Lung (tissue), 16 donors: ENCODE data around the gene SLC17A3. TPM values are rescaled to one million over a fixed set of nuclear protein-coding genes. Genes with fewer than 3 reads are reported as not detected.

Experiments used
- ATAC-seq: fragments of 200-7000 bp; cut with Tn5 transposase; one replicate; pipeline ENCODE4 v1.9.1; 2020; ENCODE audit warnings: moderate number of reproducible peaks; ENCODE audit not compliant: insufficient read depth, low FRiP score
- DNase-seq, 3 donors: peaks; one replicate each; pipeline ENCODE4 v3.0.0-alpha.2; 2013 to 2017
- H3K27ac ChIP-seq, 2 donors: one replicate each; pipeline ENCODE4 v1.5.1; 2013; ENCODE audit warnings: mild to moderate bottlenecking in 2 of 2, moderate library complexity in 2 of 2, control low read depth in 1 of 2, inconsistent platforms in 1 of 2, low read depth in 1 of 2, low read length in 1 of 2
- H3K27me3 ChIP-seq, 3 donors: one replicate each; pipeline ENCODE4 v1.5.1; 2013; ENCODE audit warnings: low read length in 2 of 3; ENCODE audit not compliant: control insufficient read depth in 3 of 3, insufficient read depth in 3 of 3
- H3K36me3 ChIP-seq, 4 donors: one replicate each; pipeline ENCODE4 v1.5.1; 2013; ENCODE audit warnings: low read length in 4 of 4, mild to moderate bottlenecking in 1 of 4, moderate library complexity in 1 of 4; ENCODE audit not compliant: control insufficient read depth in 4 of 4, insufficient read depth in 4 of 4
- H3K4me1 ChIP-seq, 5 donors: one replicate each; pipeline ENCODE4 v1.5.1; 2013; ENCODE audit warnings: low read length in 5 of 5, mild to moderate bottlenecking in 2 of 5, moderate library complexity in 1 of 5; ENCODE audit not compliant: control insufficient read depth in 5 of 5, insufficient read depth in 5 of 5
- H3K4me3 ChIP-seq: one replicate; pipeline ENCODE4 v1.5.1; 2013; ENCODE audit warnings: mild to moderate bottlenecking, control low read depth, moderate library complexity
- H3K9ac ChIP-seq, 2 donors: one replicate each; pipeline ENCODE4 v1.5.1; 2013; ENCODE audit warnings: low read length in 2 of 2, control low read depth in 1 of 2; ENCODE audit not compliant: insufficient read depth in 1 of 2
- H3K9me3 ChIP-seq, 4 donors: one replicate each; pipeline ENCODE4 v1.5.1; 2013; ENCODE audit warnings: low read length in 3 of 4, mild to moderate bottlenecking in 1 of 4, moderate library complexity in 1 of 4; ENCODE audit not compliant: control insufficient read depth in 4 of 4, insufficient read depth in 3 of 4
- WGBS, 2 donors: extraction: QIAGEN DNeasy Blood & Tissue Kit; methylation state at CpG; one replicate each; pipeline ENCODE4 v1.1.7; 2013; 5-methylcytosine and 5-hydroxymethylcytosine counted together
- long read RNA-seq, 5 donors: transcript quantifications; one replicate each; lab custom pipeline, GENCODE V29; 2026
- polyA plus RNA-seq, 2 donors: library from polyadenylated mRNA; stranded (reverse); fragments of 200-250 nt; gene quantifications; one replicate each; pipeline ENCODE4 v1.2.1, GENCODE V29; 2013
- total RNA-seq, 2 donors: library from RNA; depleted of rRNA in 1 of 2; stranded (reverse); fragments of >200 nt in 1 of 2; gene quantifications; one replicate each; pipeline ENCODE4 v1.2.1, GENCODE V29; 2014 to 2021
- TF ChIP-seq, protein P1 (sequence below): IDR thresholded peaks from 2 replicates; pipeline ENCODE4 v1.5.1; 2012; ENCODE audit warnings: mild to moderate bottlenecking; ENCODE audit errors: control extremely low read depth, extremely low read depth
- donor health status: control.
- donor health status: control.
- donor health status: Bipolar disorder and iron deficiency.
- donor health status: healthy.
- donor health status: DM: yes; HTN: yes; CAD: no.

SLC17A3 gene, protein sequence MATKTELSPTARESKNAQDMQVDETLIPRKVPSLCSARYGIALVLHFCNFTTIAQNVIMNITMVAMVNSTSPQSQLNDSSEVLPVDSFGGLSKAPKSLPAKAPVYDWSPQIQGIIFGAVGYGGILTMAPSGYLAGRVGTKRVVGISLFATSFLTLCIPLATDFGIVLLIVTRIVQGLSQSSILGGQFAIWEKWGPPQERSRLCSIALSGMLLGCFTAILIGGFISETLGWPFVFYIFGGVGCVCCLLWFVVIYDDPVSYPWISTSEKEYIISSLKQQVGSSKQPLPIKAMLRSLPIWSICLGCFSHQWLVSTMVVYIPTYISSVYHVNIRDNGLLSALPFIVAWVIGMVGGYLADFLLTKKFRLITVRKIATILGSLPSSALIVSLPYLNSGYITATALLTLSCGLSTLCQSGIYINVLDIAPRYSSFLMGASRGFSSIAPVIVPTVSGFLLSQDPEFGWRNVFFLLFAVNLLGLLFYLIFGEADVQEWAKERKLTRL
- not detected for total RNA-seq
- polyA plus RNA-seq, result not detected
- long read RNA-seq, donor 1, result 0 reads
- long read RNA-seq, donor 2, result 0 reads
- long read RNA-seq, donor 3, result 0 reads
- long read RNA-seq, donor 4, result 0 reads
- long read RNA-seq, donor 5, result 0 reads

DNA sequence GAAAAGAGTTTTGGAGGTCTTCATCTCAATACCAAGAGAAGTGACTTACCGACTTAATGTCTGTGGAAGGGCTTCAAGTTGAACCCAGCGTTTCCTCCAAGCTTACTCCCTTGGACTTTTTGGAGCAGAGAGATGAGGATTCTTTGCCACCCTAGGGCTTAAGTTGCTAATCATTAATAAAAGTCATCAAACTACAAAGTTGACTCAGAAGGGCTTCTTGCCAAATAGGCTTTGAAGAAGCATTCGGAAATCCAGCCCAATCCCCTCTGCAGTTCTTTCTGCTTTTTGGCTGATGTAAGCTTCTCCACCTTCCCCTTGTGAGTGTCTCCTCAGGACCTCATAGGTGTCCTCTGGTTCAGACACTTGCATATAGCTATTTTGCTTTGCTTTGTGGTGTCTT is at the start of gene SLC17A3:
SLC17A3 (minus strand) TSS at position 126 of the 400 bp plus-strand sequence. CDS start 5,856 bp downstream, outside the sequence.
- no peaks in the 10 kb centered on the region for H3K9me3 ChIP-seq
- no peak for DNase-seq
- H3K9ac ChIP-seq, result no peak within 1 kb of the TSS
- H3K4me1 ChIP-seq, result no peaks in the 10 kb centered on the region
- TF ChIP-seq, protein P1, sequence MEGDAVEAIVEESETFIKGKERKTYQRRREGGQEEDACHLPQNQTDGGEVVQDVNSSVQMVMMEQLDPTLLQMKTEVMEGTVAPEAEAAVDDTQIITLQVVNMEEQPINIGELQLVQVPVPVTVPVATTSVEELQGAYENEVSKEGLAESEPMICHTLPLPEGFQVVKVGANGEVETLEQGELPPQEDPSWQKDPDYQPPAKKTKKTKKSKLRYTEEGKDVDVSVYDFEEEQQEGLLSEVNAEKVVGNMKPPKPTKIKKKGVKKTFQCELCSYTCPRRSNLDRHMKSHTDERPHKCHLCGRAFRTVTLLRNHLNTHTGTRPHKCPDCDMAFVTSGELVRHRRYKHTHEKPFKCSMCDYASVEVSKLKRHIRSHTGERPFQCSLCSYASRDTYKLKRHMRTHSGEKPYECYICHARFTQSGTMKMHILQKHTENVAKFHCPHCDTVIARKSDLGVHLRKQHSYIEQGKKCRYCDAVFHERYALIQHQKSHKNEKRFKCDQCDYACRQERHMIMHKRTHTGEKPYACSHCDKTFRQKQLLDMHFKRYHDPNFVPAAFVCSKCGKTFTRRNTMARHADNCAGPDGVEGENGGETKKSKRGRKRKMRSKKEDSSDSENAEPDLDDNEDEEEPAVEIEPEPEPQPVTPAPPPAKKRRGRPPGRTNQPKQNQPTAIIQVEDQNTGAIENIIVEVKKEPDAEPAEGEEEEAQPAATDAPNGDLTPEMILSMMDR, result no peak
- H3K27me3 ChIP-seq, result no peaks in the 10 kb centered on the region
- H3K27ac ChIP-seq, result no peak within 1 kb of the TSS
- no peak within 1 kb of the TSS for H3K4me3 ChIP-seq
- 79% methylated on average over 3 of the region's 3 CpGs for WGBS, 2 donors
- H3K36me3 ChIP-seq, result no peaks in the 10 kb centered on the region
- no peak for ATAC-seq

DNA sequence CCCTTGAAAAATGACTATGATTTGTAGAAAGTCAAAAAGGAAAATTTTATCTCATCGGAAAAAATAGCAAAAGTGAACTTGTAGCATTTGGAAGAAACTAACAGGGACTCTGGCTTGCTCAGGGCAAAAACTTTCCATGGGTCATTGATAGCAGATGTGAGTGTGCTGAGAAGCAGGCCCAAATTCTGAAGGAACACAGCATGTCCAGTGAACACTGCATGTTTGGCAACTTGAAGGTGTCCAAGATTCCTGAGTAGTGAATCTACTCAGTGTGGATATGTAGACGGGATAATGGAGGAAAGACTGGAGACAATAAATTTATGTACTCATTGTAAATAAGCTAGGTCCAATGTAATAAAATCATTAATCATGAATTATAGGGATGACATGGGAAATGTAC is 48.3 kb upstream of the SLC17A3 start:
- Histone ChIP-seq H3K9me3 (no peaks in the 10 kb centered on the region), H3K27ac (no peak overlapping the region), H3K27me3 (no peaks in the 10 kb centered on the region), H3K9ac (no peak overlapping the region), H3K36me3 (no peaks in the 10 kb centered on the region), H3K4me1 (no peaks in the 10 kb centered on the region), H3K4me3 (no peak overlapping the region)
- WGBS, 2 donors, result 72 to 86% methylated on average over 2 of the region's 2 CpGs
- ATAC-seq, result no peak
- TF ChIP-seq, protein P1, result no peak
- no peak for DNase-seq

DNA sequence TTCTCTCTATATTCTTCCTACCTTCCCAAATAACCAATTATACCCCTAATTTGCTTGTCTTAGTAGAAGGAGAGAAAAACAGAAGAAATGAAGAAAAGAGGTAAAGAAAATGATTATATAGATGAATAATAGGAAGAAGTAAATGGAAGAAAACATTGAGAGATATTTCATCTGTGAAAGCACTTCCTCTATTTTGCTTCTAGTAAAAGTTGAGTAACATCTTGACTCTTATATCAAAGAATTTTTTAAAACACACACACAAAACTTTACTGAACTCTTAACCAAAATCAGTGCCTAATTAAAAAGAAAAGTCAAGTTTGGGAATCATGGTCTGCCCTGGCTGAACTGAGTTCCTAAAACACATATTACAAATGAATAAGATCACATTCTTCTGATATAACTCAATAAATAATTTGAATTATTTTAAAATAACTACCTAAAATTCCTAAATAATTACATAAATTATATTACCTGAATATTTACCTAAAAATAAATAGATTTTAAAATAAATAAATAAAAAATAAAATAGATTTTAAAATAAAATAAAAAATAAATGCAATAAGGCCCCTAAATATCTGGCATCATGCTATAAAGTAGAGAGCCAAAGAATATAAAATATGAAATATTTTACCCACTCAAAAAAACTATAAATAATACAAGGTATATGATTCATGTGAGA is 47.6 kb upstream of the SLC17A3 start:
- ATAC-seq (no peak), DNase-seq (no peak)
- Histone ChIP-seq H3K4me1 (no peaks in the 10 kb centered on the region), H3K4me3 (no peak overlapping the region), H3K36me3 (no peaks in the 10 kb centered on the region), H3K27ac (no peak overlapping the region), H3K27me3 (no peaks in the 10 kb centered on the region), H3K9ac (no peak overlapping the region), H3K9me3 (no peaks in the 10 kb centered on the region)
- TF ChIP-seq, protein P1, result no peak
